Measurements from ENCODE around the gene VSIR. TPM values are rescaled to one million over a fixed set of nuclear protein-coding genes. Genes with fewer than 3 reads are reported as not detected.

VSIR gene
- total and polyA plus RNA-seq, 8 donors: 14.2 to 103 (median 16.2) TPM

GRCh38 chr10:71715026-71715425 lies 58.3 kb downstream of the VSIR start:
- no peak overlapping the region for H3K4me3 ChIP-seq
- intact Hi-C loops (cut with DNase I; ENCODE audit: low total_unique reads): no loop called here
- no peak for DNase-seq
- TF ChIP-seq POLR2AphosphoS5 (IDR thresholded peaks at IDR 0.05) (no peak), CTCF (IDR thresholded peaks at IDR 0.05) (no peak), POLR2A (IDR thresholded peaks at IDR 0.05) (no peak), EP300 (IDR thresholded peaks at IDR 0.05) (no peak)
- H3K27me3 ChIP-seq: no peaks in the 10 kb centered on the region
- WGBS, 5 donors: 82 to 100% (median 85%) methylated on average over 3 to 8 of the region's 8 CpGs
- H3K27ac ChIP-seq: peak overlapping the region; percentile 69 to 93 (median 86)
- peaks cover 36 to 60% (median 50%) of the 10 kb centered on the region in 4 donors for H3K4me1 ChIP-seq
- no peaks in the 10 kb centered on the region for H3K9me3 ChIP-seq
- no peaks in the 10 kb centered on the region for H3K36me3 ChIP-seq

GRCh38 chr10:71714592-71714991 lies 58.7 kb downstream of the VSIR start:
- H3K4me3 ChIP-seq: peak overlapping the region in 1 of 4 donors; percentile 6
- intact Hi-C loops (cut with DNase I; ENCODE audit: low total_unique reads): no loop called here

GRCh38 chr10:71714031-71714410 lies 59.3 kb downstream of the VSIR start:
- H3K9me3 ChIP-seq: no peaks in the 10 kb centered on the region
- H3K4me1 ChIP-seq: peaks cover 36 to 65% (median 50%) of the 10 kb centered on the region in 4 donors
- TF ChIP-seq CTCF (IDR thresholded peaks at IDR 0.05) (no peak), EP300 (IDR thresholded peaks at IDR 0.05) (no peak)
- H3K4me3 ChIP-seq: peak overlapping the region in 1 of 4 donors; percentile 6
- DNase-seq: peak in 1 of 2 donors; percentile 48
- H3K27me3 ChIP-seq: no peaks in the 10 kb centered on the region
- no peaks in the 10 kb centered on the region for H3K36me3 ChIP-seq
- H3K27ac ChIP-seq: peak overlapping the region; percentile 69 to 93 (median 86)
- intact Hi-C loops (cut with DNase I; ENCODE audit: low total_unique reads): no loop called here
- WGBS, 5 donors: 38 to 62% (median 45%) methylated on average over 4 of the region's 4 CpGs

More at GRCh38 chr10:71714592-71714991, 58.7 kb downstream of the VSIR start:
- TF ChIP-seq EP300 (IDR thresholded peaks at IDR 0.05): no peak
- no peak for TF ChIP-seq CTCF (IDR thresholded peaks at IDR 0.05)
- Histone ChIP-seq H3K36me3 (no peaks in the 10 kb centered on the region), H3K27me3 (no peaks in the 10 kb centered on the region), H3K4me1 (peaks cover 36 to 60% (median 50%) of the 10 kb centered on the region in 4 donors), H3K27ac (peak overlapping the region; percentile 69 to 93 (median 86)), H3K9me3 (no peaks in the 10 kb centered on the region)
- no peak for DNase-seq
- 62 to 79% (median 72%) methylated on average over 5 of the region's 5 CpGs for WGBS, 5 donors

GRCh38 chr10:71713135-71714030 lies 59.9 kb downstream of the VSIR start:
- peak; percentile 65 to 90 for DNase-seq
- 11 to 30% (median 21%) methylated on average over 9 to 12 of the region's 12 CpGs for WGBS, 5 donors
- no peak overlapping the region for H3K4me3 ChIP-seq
- peak overlapping the region; percentile 69 to 93 (median 86) for H3K27ac ChIP-seq
- intact Hi-C loops (cut with DNase I; ENCODE audit: low total_unique reads): no loop called here
- H3K27me3 ChIP-seq: peaks cover 0 to 1% (median 0%) of the 10 kb centered on the region in 3 donors
- H3K36me3 ChIP-seq: no peaks in the 10 kb centered on the region
- H3K9me3 ChIP-seq: no peaks in the 10 kb centered on the region
- peaks cover 36 to 69% (median 50%) of the 10 kb centered on the region in 4 donors for H3K4me1 ChIP-seq
- TF ChIP-seq POLR2A (IDR thresholded peaks at IDR 0.05): no peak
